ENCODE measurements around the gene CAMKMT. TPM values are rescaled to one million over a fixed set of nuclear protein-coding genes. Genes with fewer than 3 reads are reported as not detected.

Gene CAMKMT
- total RNA-seq, 2 experiments from 2014 or later = 12.1 to 14.1 TPM

- CTCF ChIA-PET = interaction anchor here (0.9 to 3.0 kb wide), 3 partner anchors 10 to 36 kb away, joined by 3 to 14 read pairs (median 3); no protein-coding TSS in a partner anchor
- Mint-ChIP-seq H3K27ac (no peak overlapping the region), H3K4me3 (no peak overlapping the region), H3K9me3 (peaks cover 7% of the 10 kb centered on the region), H3K27me3 (no peaks in the 10 kb centered on the region), H3K36me3 (ENCODE audit: low read depth) (peaks cover 11% of the 10 kb centered on the region), H3K4me1 (ENCODE audit: low read depth) (no peaks in the 10 kb centered on the region)
- DNase-seq (no peak), ATAC-seq (no peak)
- no peak for TF ChIP-seq CTCF (IDR thresholded peaks at IDR 0.05)
- POLR2A ChIA-PET = no interaction called here
- intact Hi-C loops (cut with micrococcal nuclease) = no loop called here
These were observed 153.7 kb downstream of the CAMKMT start for GRCh38 chr2:44515416-44515815.

GRCh38 chr2:44519026-44519425 lies 157.3 kb downstream of the CAMKMT start:
- intact Hi-C loops (cut with micrococcal nuclease) = no loop called here
- no peak overlapping the region for H3K4me3 Mint-ChIP-seq
- ChIA-PET POLR2A (no interaction called here), CTCF (interaction anchor here (0.7 to 1.1 kb wide), 2 partner anchors 11 to 39 kb away, joined by 3 to 4 read pairs; no protein-coding TSS in a partner anchor)
- peaks cover 20% of the 10 kb centered on the region for H3K9me3 Mint-ChIP-seq
- no peaks in the 10 kb centered on the region for H3K27me3 Mint-ChIP-seq
- ATAC-seq = no peak
- H3K27ac Mint-ChIP-seq = no peak overlapping the region
- DNase-seq = no peak
- H3K4me1 Mint-ChIP-seq (ENCODE audit: low read depth) = no peaks in the 10 kb centered on the region
- peaks cover 21% of the 10 kb centered on the region for H3K36me3 Mint-ChIP-seq (ENCODE audit: low read depth)
- TF ChIP-seq CTCF (IDR thresholded peaks at IDR 0.05) = no peak

DNA sequence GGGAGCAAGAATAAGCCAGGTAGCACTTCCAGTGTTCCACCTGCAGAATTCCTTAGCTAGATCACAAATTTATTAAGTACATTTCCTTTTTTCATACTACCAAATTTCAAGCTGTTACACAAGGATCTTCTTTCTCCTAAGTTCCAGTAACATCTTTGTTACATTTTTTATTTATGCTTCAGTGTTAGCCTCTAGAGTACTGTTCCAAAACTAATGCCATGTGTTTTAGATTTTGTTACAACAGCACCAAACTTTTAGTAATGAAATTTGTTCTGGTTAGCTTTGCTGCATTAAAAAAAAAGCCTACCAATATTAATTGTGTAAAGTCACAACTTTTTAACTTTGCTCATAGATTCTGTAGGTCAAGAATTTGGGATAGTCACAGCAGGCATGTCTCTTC lies 161.1 kb downstream of the CAMKMT start:
- Mint-ChIP-seq H3K4me3 (no peak overlapping the region), H3K27ac (no peak overlapping the region), H3K27me3 (no peaks in the 10 kb centered on the region), H3K36me3 (ENCODE audit: low read depth) (peaks cover 23% of the 10 kb centered on the region), H3K4me1 (ENCODE audit: low read depth) (no peaks in the 10 kb centered on the region), H3K9me3 (peaks cover 20% of the 10 kb centered on the region)
- CTCF ChIA-PET = no interaction called here
- intact Hi-C loops (cut with micrococcal nuclease) = no loop called here
- no peak for TF ChIP-seq CTCF (IDR thresholded peaks at IDR 0.05)
- ATAC-seq (no peak), DNase-seq (no peak)
- POLR2A ChIA-PET = no interaction called here

DNA sequence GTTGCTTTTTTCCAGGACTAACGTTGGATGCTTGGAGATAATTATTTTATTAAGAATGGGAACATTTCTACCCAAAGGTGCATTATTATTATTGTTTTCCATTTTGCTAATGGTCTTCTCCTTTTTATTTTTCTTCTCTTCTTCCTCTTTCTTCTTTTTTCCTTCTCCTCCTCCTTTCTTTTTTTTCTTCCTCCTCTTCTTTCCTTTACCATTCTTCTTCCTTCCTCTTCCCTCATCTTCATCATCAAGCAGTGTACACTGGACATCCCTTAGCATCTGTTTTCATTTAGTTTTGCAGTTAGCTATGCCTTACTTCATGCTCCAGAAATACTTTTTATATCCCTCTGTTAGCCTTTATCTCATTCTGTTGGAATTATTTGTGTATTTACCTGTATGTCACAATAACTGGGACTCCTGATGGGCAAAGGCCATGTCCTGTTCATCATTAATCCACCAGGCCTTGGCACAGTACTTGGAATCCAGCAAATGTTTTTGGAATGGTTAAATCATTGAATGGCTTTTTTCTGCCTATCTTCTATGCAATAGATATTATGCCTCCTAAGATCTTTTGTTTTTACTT lies 162.7 kb downstream of the CAMKMT start:
- CTCF ChIA-PET = no interaction called here
- Mint-ChIP-seq H3K27me3 (no peaks in the 10 kb centered on the region), H3K36me3 (ENCODE audit: low read depth) (peaks cover 20% of the 10 kb centered on the region), H3K4me1 (ENCODE audit: low read depth) (no peaks in the 10 kb centered on the region), H3K27ac (no peak overlapping the region), H3K4me3 (no peak overlapping the region), H3K9me3 (peaks cover 17% of the 10 kb centered on the region)
- POLR2A ChIA-PET = no interaction called here
- DNase-seq (no peak), ATAC-seq (no peak)
- intact Hi-C loops (cut with micrococcal nuclease) = no loop called here
- TF ChIP-seq CTCF (IDR thresholded peaks at IDR 0.05) = no peak

DNA sequence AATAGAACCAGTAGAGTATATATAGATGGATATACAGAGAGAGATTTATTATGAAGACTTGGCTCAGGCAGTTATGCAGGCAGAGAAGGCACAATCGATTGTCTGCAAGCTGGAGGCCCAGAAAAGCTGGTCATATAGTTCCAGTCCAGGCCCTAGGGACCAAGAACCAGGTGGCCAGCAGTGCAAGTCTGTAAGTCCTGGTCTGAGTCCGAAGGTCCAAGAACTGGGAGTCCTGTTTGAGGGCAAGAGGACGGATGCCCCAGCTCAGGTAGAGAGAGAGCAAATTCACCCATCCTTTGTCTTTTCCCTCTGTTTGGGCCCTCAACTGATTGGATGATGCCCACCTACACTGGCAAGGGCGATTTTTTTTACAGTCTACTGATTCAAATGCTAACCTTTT lies 164.6 kb downstream of the CAMKMT start:
- H3K36me3 Mint-ChIP-seq (ENCODE audit: low read depth) = peaks cover 11% of the 10 kb centered on the region
- peaks cover 10% of the 10 kb centered on the region for H3K9me3 Mint-ChIP-seq
- DNase-seq (no peak), ATAC-seq (no peak)
- no peaks in the 10 kb centered on the region for H3K4me1 Mint-ChIP-seq (ENCODE audit: low read depth)
- H3K4me3 Mint-ChIP-seq = no peak overlapping the region
- intact Hi-C loops (cut with micrococcal nuclease) = no loop called here
- no peaks in the 10 kb centered on the region for H3K27me3 Mint-ChIP-seq
- TF ChIP-seq CTCF (IDR thresholded peaks at IDR 0.05) = no peak
- CTCF ChIA-PET = interaction anchor here (1.4 kb wide), 1 partner anchor 47 kb away, joined by 4 read pairs; no protein-coding TSS in a partner anchor
- H3K27ac Mint-ChIP-seq = no peak overlapping the region
- POLR2A ChIA-PET = interaction anchor here (0.5 kb wide), 1 partner anchor 9 kb away, joined by 3 read pairs; no protein-coding TSS in a partner anchor

Measured in activated CD8-positive, alpha-beta T cell treated with anti-CD3 and anti-CD28 coated beads for 36 hours (primary cell).